NT2/D1 (cell line): ENCODE data around the gene DRC7.

Source experiments
- DNase-seq: peaks from one replicate; pipeline ENCODE4 v3.0.0-alpha.2; 2011; ENCODE audit warnings: low read depth, low spot score
- H3K27me3 ChIP-seq: 2 replicates; pipeline ENCODE4 v1.6.0; 2011; ENCODE audit warnings: mild to moderate bottlenecking; ENCODE audit not compliant: insufficient read length, insufficient read depth
- H3K36me3 ChIP-seq: 2 replicates; pipeline ENCODE4 v1.6.1; 2011; ENCODE audit warnings: mild to moderate bottlenecking, low read length, mixed read lengths; ENCODE audit not compliant: insufficient read depth, insufficient read length
- H3K4me1 ChIP-seq: 2 replicates; pipeline ENCODE4 v1.5.1; 2011; ENCODE audit not compliant: insufficient read depth, insufficient read length
- H3K4me3 ChIP-seq: 2 replicates; pipeline ENCODE4 v1.5.1; 2011; ENCODE audit warnings: low read depth; ENCODE audit not compliant: insufficient read length
- H3K9ac ChIP-seq: 2 replicates; pipeline ENCODE4 v1.6.0; 2011; ENCODE audit warnings: low read depth; ENCODE audit not compliant: insufficient read length
- H3K9me3 ChIP-seq: 2 replicates; pipeline ENCODE4 v1.5.1; 2011; ENCODE audit warnings: mild to moderate bottlenecking, low read length; ENCODE audit not compliant: insufficient read depth
- SUZ12 ChIP-seq: IDR thresholded peaks from 2 replicates; pipeline ENCODE4 v1.6.1; 2011; ENCODE audit not compliant: insufficient read length, insufficient read depth; ENCODE audit errors: extremely low read depth
- YY1 ChIP-seq: IDR thresholded peaks from 2 replicates; pipeline ENCODE4 v1.6.1; 2011; ENCODE audit not compliant: insufficient read length, insufficient read depth
- ZNF274 ChIP-seq: IDR thresholded peaks from 2 replicates; pipeline ENCODE4 v1.6.1; 2011; ENCODE audit warnings: mild to moderate bottlenecking, low read depth, low read length

DRC7 gene

DNA sequence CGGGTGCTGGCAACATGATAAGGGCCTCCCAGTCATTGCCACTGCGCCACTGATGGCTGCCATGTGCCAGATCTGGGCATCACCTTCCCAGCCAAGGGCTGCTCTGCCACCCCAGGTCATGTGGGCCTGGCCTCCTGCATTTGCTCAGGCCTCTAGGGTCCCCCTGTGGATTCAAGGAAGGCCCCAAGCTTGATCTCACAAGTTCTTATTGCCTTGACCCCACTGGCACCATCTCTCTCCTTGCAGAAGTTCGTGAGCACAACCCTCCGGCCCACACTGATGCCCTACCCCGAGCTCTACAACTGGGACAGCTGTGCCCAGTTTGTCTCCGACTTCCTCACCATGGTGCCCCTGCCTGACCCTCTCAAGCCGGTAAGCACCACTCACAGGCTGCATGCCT, 5.3 kb downstream of the DRC7 start:
- no peak for TF ChIP-seq ZNF274
- no peak for TF ChIP-seq YY1
- TF ChIP-seq SUZ12: no peak
- Histone ChIP-seq H3K4me1 (peaks cover 5% of the 10 kb centered on the region), H3K27me3 (no peaks in the 10 kb centered on the region), H3K9ac (no peak overlapping the region), H3K4me3 (no peak overlapping the region), H3K9me3 (no peaks in the 10 kb centered on the region; the same call in 1 of the 2 replicates), H3K36me3 (no peaks in the 10 kb centered on the region)
- DNase-seq: no peak

DNA sequence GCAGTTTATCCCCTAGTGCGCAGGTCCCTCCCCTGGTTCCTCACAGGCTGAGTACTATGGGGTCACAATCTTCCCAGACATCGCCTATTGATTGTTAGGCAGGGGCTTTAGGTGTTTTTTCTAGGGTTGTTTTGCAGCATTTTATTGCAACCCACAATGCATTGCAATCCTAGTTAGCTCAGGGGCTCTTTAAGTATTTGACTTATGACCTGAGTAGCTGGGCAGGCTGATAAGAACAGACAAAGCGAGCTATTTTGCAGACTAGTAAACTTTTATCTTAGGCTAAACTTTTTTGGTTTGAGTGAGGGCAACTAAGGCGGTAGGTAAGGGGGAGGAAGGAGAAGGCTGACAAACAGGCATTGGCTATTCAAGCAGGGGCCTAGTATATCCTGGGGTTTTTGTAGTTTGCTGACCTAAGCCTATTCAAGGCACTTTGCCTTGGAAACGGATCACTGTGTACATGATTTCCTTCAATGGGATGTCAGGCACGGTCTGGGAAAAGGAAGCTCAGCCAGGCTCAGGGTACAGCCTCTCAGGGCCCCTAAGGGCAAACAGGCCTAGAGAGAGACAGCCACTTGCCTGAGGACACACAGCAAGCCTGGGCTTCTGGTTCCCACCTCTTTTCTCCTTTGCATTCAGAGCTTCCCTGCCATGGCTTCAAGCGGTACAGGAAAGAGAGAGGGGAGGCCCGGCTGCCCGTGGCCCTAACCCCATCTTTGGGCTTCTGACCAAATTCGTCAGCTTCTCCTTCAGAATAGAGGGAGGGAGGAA, 6.4 kb downstream of the DRC7 start:
- no peak for DNase-seq
- H3K4me1 ChIP-seq: peaks cover 5% of the 10 kb centered on the region
- no peak for TF ChIP-seq ZNF274
- no peak for TF ChIP-seq YY1
- TF ChIP-seq SUZ12: no peak

DNA sequence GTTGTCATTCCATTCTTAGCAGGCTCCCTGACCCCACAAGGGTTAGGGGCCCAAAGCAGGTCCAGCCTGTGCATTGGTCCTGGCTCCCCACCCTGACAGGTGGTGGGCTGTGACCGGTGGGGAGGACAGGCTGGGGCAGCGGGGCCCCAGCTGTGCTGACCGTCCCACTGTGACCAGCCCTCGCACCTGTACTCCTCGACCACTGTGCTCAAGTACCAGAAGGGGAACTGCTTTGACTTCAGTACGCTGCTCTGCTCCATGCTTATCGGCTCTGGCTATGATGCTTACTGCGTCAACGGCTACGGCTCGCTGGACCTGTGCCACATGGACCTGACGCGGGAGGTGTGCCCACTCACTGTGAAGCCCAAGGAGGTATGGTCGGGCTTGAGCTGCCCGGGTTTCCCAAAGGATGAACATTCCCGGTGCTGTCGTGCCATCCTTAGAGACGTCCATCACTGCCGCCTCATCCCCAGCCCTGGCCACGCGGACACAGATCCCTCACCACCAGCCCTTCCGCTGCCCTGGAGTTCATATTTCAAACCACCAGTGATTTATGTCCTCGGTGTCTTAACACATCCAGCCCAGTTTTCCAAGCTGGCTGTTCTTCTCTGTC, 7.3 kb downstream of the DRC7 start:
- no peaks in the 10 kb centered on the region for H3K36me3 ChIP-seq
- H3K27me3 ChIP-seq: no peaks in the 10 kb centered on the region
- TF ChIP-seq ZNF274: no peak
- no peak for TF ChIP-seq SUZ12
- TF ChIP-seq YY1: no peak
- H3K9me3 ChIP-seq: no peaks in the 10 kb centered on the region
- no peak overlapping the region for H3K9ac ChIP-seq
- DNase-seq: no peak
- H3K4me3 ChIP-seq: no peak overlapping the region
- H3K4me1 ChIP-seq: peaks cover 5% of the 10 kb centered on the region

More for the DNA sequence above, 6.4 kb downstream of the DRC7 start:
- Histone ChIP-seq H3K4me3 (no peak overlapping the region), H3K9me3 (no peaks in the 10 kb centered on the region; the same call in 1 of the 2 replicates), H3K36me3 (no peaks in the 10 kb centered on the region), H3K9ac (no peak overlapping the region), H3K27me3 (no peaks in the 10 kb centered on the region)

DNA sequence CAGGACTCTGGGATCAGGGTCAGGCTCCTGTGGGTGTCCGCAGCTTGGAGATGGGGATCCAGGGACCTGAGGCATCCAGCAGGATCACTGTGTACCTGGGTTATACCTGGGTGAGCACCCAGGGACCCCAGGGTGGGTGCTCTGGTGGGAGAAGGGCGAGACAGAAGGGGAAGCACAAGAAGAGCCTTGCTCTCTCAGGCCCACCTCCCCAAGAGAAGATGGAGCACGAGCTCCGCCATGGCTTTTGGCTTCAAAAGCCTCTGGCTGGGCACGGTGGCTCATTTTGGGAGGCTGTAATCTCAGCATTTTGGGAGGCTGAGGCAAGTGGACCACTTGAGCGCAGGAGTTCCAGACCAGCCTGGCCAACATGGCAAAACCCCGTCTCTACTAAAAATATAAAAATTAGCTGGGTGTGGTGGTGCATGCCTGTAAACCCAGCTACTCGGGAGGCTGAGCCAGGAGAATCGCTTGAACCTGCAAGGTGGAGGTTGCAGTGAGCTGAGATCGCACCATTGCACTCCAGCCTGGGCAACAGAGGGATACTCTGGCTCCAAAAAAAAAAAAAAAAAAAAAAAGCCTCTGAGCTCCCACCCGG, 8.9 kb downstream of the DRC7 start:
- Histone ChIP-seq H3K4me1 (peaks cover 5% of the 10 kb centered on the region), H3K27me3 (no peaks in the 10 kb centered on the region), H3K4me3 (no peak overlapping the region), H3K9me3 (no peaks in the 10 kb centered on the region), H3K36me3 (no peaks in the 10 kb centered on the region), H3K9ac (no peak overlapping the region)
- DNase-seq: no peak
- TF ChIP-seq SUZ12: no peak
- no peak for TF ChIP-seq ZNF274
- TF ChIP-seq YY1: no peak

DNA sequence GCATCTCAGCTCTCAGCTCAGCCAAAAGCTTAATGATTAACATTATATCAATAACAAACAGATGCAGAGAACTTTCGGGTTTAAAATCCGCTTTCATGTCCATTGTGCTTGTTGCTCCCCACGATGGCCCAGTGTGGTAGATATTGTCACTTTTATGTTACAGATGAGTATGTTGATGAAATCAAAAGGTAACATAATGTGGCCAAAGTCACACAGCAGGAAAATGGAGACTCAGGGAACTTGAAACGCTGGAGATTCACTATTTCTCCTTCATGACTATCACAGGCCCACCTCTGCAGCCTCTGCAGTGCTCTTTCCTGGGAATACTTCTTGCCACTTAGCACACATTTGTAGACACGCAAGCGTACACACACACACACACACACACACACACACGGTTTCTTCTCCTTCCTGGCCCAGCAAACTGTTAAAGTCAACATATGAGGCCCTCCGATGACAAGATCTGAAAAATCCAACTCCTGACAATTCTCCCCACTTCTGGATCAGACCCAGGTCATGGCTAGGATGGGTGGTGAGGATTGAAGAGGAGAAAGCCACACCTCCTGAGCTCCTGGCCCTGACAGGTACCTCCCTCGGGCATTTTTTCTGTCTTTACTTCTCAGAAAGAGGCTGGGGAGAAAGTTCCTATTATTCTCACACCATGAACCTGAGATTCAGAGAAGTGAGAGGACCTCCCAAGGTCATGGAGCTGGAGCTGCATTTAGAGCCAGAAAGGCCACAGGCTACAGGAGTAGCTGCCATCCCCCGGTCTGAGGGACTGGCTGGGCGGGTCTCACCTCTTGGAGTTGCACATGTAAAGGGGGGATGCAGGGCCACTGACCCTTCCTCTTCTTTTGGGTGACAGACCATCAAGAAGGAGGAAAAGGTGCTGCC, 9.7 kb downstream of the DRC7 start:
- Histone ChIP-seq H3K4me3 (no peak overlapping the region), H3K27me3 (no peaks in the 10 kb centered on the region), H3K9ac (no peak overlapping the region), H3K4me1 (peaks cover 2% of the 10 kb centered on the region), H3K9me3 (no peaks in the 10 kb centered on the region), H3K36me3 (no peaks in the 10 kb centered on the region)
- DNase-seq: no peak
- TF ChIP-seq YY1 (no peak), SUZ12 (no peak), ZNF274 (no peak)

DNA sequence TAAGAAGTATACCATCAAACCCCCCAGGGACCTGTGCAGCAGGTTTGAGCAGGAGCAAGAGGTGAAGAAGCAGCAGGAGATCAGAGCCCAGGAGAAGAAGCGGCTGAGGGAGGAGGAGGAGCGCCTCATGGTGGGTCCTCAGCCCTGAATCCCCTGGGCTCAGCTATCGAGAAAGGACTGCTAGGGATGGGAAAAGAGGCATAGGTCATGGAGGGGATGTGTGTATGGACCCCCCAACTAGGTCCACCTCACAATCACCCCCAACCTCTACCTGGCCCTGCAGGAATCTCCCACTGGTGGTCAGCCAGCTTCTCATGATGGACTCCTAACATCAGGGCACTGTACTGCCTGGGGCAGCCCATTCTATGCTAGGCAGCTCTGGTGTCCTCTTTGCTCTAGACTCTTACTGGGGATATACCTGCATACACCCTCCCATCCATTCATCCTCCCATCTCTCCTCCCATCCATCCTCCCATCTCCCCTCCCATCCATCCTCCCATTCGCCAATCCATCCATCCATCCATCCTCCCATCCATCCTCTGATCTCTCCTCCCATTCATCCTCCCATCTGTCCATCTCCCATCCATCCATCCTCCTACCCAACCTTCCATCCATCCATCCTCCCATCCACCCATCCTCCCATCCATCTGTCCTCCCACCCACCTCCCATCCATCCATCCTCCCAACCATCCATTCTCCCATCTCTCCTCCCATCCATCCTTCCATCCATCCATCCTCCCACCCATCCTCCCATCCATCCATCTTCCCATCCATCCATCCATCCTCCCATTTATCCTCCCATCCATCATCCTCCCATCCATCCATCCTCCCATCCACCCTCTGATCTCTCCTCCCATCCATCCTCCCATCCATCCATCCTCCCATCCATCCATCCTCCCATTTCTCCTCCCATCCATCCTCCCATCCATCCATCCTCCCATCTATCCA, 10.6 kb downstream of the DRC7 start:
- H3K9ac ChIP-seq: no peak overlapping the region
- TF ChIP-seq ZNF274 (no peak), SUZ12 (no peak), YY1 (no peak)
- no peaks in the 10 kb centered on the region for H3K36me3 ChIP-seq
- H3K27me3 ChIP-seq: no peaks in the 10 kb centered on the region
- DNase-seq: no peak
- H3K4me3 ChIP-seq: no peak overlapping the region
- H3K9me3 ChIP-seq: no peaks in the 10 kb centered on the region
- peaks cover 2% of the 10 kb centered on the region for H3K4me1 ChIP-seq
